NCI-H146 (cell line): ENCODE data around the gene SNRNP40.
"Not testable (repeated sequence)": the region's sequence is repeated elsewhere in the genome, so short reads cannot be mapped to it uniquely, and the experiment has no call there.

Experiments
- DNase-seq: peaks from one replicate; lab custom pipeline; 2025; lab: John Stamatoyannopoulos, UW

SNRNP40 gene

GRCh38 chr1:31296486-31297276 lies at the start of gene SNRNP40, which contains the start of gene ZCCHC17:
SNRNP40 (minus strand) TSS chr1:31296788; CDS start chr1:31296751, 37 bp downstream.
ZCCHC17 (plus strand) TSS chr1:31297032; CDS start chr1:31310099, 13,067 bp downstream.
- peak; percentile 96 for DNase-seq

GRCh38 chr1:31345635-31346034 lies 49.0 kb upstream of the SNRNP40 start:
- DNase-seq, result no peak

GRCh38 chr1:31344503-31344902 lies 47.9 kb upstream of the SNRNP40 start:
- no peak for DNase-seq

- DNase-seq, result no peak
These were observed 40.3 kb upstream of the SNRNP40 start for GRCh38 chr1:31336687-31337467.

- peak; percentile 21 for DNase-seq
These were observed 38.4 kb upstream of the SNRNP40 start for GRCh38 chr1:31335007-31335406.

- DNase-seq, result no peak
These were observed 30.8 kb upstream of the SNRNP40 start for GRCh38 chr1:31327381-31327780.

- DNase-seq, result no peak
These were observed 29.9 kb upstream of the SNRNP40 start for GRCh38 chr1:31326461-31326860.

GRCh38 chr1:31324992-31325391 lies 28.4 kb upstream of the SNRNP40 start:
- no peak for DNase-seq

GRCh38 chr1:31324093-31324492 lies 27.5 kb upstream of the SNRNP40 start:
- DNase-seq, result no peak

- DNase-seq, result no peak
These were observed 21.6 kb upstream of the SNRNP40 start for GRCh38 chr1:31318146-31318545.

GRCh38 chr1:31315902-31316301 lies 19.3 kb upstream of the SNRNP40 start:
- DNase-seq, result no peak

- no peak for DNase-seq
These were observed 13.6 kb upstream of the SNRNP40 start for GRCh38 chr1:31310198-31310597.

- no peak for DNase-seq
These were observed 11.4 kb upstream of the SNRNP40 start for GRCh38 chr1:31308036-31308435.

- no peak for DNase-seq
These were observed 9.7 kb upstream of the SNRNP40 start for GRCh38 chr1:31306278-31306677.

- DNase-seq, result no peak
These were observed 6.3 kb upstream of the SNRNP40 start for GRCh38 chr1:31302709-31303441.

GRCh38 chr1:31300193-31300592 lies 3.6 kb upstream of the SNRNP40 start:
- no peak for DNase-seq

- DNase-seq, result no peak
These were observed 2.8 kb upstream of the SNRNP40 start for GRCh38 chr1:31299365-31299764.

- peak; percentile 15 for DNase-seq
These were observed 974 bp upstream of the SNRNP40 start for GRCh38 chr1:31297277-31298247.

GRCh38 chr1:31295874-31296485 lies 608 bp downstream of the SNRNP40 start:
- no peak for DNase-seq

- DNase-seq, result no peak
These were observed 7.6 kb downstream of the SNRNP40 start for GRCh38 chr1:31289021-31289420.

GRCh38 chr1:31287791-31288190 lies 8.8 kb downstream of the SNRNP40 start:
- not testable (repeated sequence) for DNase-seq
